HCT116 (cell line): Measurements from ENCODE around the gene SEMA4C.

ENCODE experiments used
- CTCF ChIP-seq, 3 experiments: fragments of 200-600 bp in 1 of 3; sonication (generic) in 1 of 3; IDR thresholded peaks in 2 of 3; conservative IDR thresholded peaks in 1 of 3; 2 replicates each; pipeline ENCODE4 v1.5.1; 2012 to 2017; ENCODE audit warnings: low read depth in 2 of 3, low read length in 2 of 3, antibody characterized with exemption in 1 of 3, borderline replicate concordance in 1 of 3, control low read depth in 1 of 3, mild to moderate bottlenecking in 1 of 3, mixed read lengths in 1 of 3, mixed run types in 1 of 3, moderate library complexity in 1 of 3; ENCODE audit not compliant: insufficient read depth in 1 of 3
- POLR2A ChIP-seq: IDR thresholded peaks from 2 replicates; pipeline ENCODE4 v1.7.0; 2011; ENCODE audit warnings: borderline replicate concordance; ENCODE audit not compliant: insufficient read depth, insufficient read length; ENCODE audit errors: extremely low read depth

GRCh38 chr2:96816836-96817702 lies 52.8 kb downstream of the SEMA4C start:
- no peak for TF ChIP-seq POLR2A
- no peak for TF ChIP-seq CTCF (IDR thresholded peaks at IDR 0.05 in 2 of 3, conservative IDR thresholded peaks at IDR 0.05 in 1 of 3; ENCODE audit: borderline replicate concordance in 1 of 3, insufficient read depth in 1 of 3, low read depth in 2 of 3, low read length in 2 of 3)
